Gastrocnemius medialis (tissue), 4 donors: ENCODE results near the gene C1QTNF6. TPM values are rescaled to one million over a fixed set of nuclear protein-coding genes. Genes with fewer than 3 reads are reported as not detected.

Source experiments
- ATAC-seq, 2 donors: fragments of 150-250 bp; one replicate each; pipeline ENCODE4 v1.9.1; 2016
- DNase-seq, 2 donors: peaks; one replicate each; pipeline ENCODE4 v3.0.0-alpha.2; 2019
- H3K27ac ChIP-seq, 4 donors: fragments of 200-600 bp; sonication (generic); 1 replicate in 1 of 4; 2 replicates in 3 of 4; pipeline ENCODE4 v1.5.1; 2016 to 2018; ENCODE audit warnings: mild to moderate bottlenecking in 2 of 4, moderate library complexity in 1 of 4
- H3K27me3 ChIP-seq, 3 donors: fragments of 200-600 bp; sonication (generic) in 2 of 3; 1 replicate in 1 of 3; 2 replicates in 2 of 3; pipeline versions ENCODE4 v1.5.1 to v1.6.0; 2016 to 2019; ENCODE audit warnings: mild to moderate bottlenecking in 1 of 3, moderate library complexity in 1 of 3
- H3K36me3 ChIP-seq, 2 donors: fragments of 200-600 bp; sonication (generic) in 1 of 2; one replicate each; pipeline ENCODE4 v1.5.1; 2017 to 2018
- H3K4me1 ChIP-seq, 2 donors: fragments of 200-600 bp; sonication (generic) in 1 of 2; one replicate each; pipeline ENCODE4 v1.5.1; 2016 to 2017; ENCODE audit warnings: mild to moderate bottlenecking in 2 of 2
- H3K4me3 ChIP-seq, 4 donors: fragments of 200-600 bp; sonication (generic) in 3 of 4; 1 replicate in 1 of 4; 2 replicates in 3 of 4; pipeline ENCODE4 v1.5.1; 2016 to 2019; ENCODE audit warnings: mild to moderate bottlenecking in 2 of 4
- H3K9me3 ChIP-seq, 3 donors: fragments of 200-600 bp; sonication (generic) in 2 of 3; 1 replicate in 1 of 3; 2 replicates in 2 of 3; pipeline ENCODE4 v1.5.1; 2016 to 2019
- POLR2A ChIP-seq, 2 donors: fragments of 450-650 bp; IDR thresholded peaks; one replicate each; pipeline ENCODE4 v1.6.1; 2017; ENCODE audit warnings: antibody characterized with exemption in 2 of 2, mild to moderate bottlenecking in 2 of 2, moderate library complexity in 2 of 2
- in situ Hi-C, 4 donors: fragments of 200-750 bp; cut with MboI; loops; one replicate each; pipeline versions ENCODE4 v1.15.0 to v1.8.0; 2017; ENCODE audit warnings: low sequenced_read_pairs in 4 of 4
- intact Hi-C: fragments of 100-400 bp; cut with DNase I; formaldehyde crosslinking; loops from one replicate; pipeline ENCODE4 v1.15.1; 2023; ENCODE audit warnings: low total_unique reads
- total RNA-seq, 4 donors: library from RNA; depleted of rRNA; stranded (reverse); fragments of >200 nt; gene quantifications; one replicate each; pipeline versions ENCODE4 v1.1.0 to v1.2.3, GENCODE V29; 2016
- TF ChIP-seq, protein P1 (sequence below), 5 experiments: fragments of 450-650 bp in 3 of 5; fragments of 200-600 bp in 2 of 5; sonication (generic) in 2 of 5; IDR thresholded peaks in 4 of 5; conservative IDR thresholded peaks in 1 of 5; 1 replicate in 4 of 5; 2 replicates in 1 of 5; pipeline ENCODE4 v1.5.1; 2016 to 2019; ENCODE audit warnings: antibody characterized with exemption in 5 of 5, mild to moderate bottlenecking in 3 of 5, moderate library complexity in 3 of 5

The C1QTNF6 gene
- total RNA-seq, 4 donors from 2014 or later: 0.46 to 1.00 (median 0.84) TPM

DNA sequence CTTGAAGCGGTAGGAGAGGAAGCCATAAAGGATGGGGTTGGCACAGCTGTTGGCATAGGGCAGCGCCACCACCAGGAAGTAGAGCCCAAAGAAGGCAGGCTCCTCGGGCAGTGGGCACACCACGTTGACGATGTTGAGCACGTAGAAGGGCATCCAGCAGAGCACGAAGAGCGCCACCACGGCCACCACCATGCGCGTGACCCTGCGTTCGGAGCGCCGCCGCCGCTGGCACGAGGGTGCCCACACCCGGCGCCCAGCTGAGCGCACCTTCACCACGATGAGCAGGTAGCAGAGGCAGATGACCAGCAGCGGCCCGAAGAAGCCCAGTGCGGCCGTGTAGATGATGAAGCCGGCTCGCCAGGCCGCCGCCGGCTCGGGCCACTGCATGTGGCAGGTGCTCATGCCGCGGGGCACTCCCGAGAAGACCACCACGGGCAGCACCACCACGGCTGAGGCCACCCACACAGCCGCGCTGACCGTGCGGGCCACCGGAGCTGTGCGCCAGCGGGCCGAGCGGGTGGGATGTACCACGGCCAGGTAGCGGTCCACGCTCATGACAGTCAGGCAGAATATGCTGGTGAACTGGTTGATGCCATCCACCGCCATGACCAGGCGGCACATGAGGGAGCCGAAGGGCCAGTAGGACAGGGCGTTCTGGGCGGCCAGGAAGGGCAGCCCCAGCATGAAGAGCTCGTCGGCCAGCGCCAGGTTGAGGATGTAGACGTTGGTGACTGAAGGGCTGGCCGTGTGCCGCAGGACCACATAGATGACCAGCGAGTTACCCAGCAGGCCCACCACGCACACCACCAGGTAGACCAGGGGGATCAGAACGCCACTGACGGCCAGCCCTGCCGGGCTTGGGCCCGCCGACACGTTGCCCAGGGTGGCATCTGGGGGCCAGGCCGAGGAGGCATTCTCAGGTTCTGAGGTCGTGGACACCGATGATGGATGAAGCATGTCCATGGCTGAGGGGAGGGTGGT is 19.1 kb upstream of the C1QTNF6 start:
- no peak overlapping the region for H3K4me3 ChIP-seq
- intact Hi-C loops: no loop called here
- H3K27ac ChIP-seq: no peak overlapping the region
- no peaks in the 10 kb centered on the region for H3K9me3 ChIP-seq
- in situ Hi-C loops: loop anchor here in 1 of 4 donors (25.0 kb wide), 1 partner anchor 120 kb away; no protein-coding TSS in a partner anchor
- DNase-seq (no peak), ATAC-seq (no peak)
- no peaks in the 10 kb centered on the region for H3K36me3 ChIP-seq
- H3K27me3 ChIP-seq: peaks cover 0 to 5% (median 3%) of the 10 kb centered on the region in 3 donors
- no peak for TF ChIP-seq POLR2A (IDR thresholded peaks at IDR 0.05)
- TF ChIP-seq, protein P1, sequence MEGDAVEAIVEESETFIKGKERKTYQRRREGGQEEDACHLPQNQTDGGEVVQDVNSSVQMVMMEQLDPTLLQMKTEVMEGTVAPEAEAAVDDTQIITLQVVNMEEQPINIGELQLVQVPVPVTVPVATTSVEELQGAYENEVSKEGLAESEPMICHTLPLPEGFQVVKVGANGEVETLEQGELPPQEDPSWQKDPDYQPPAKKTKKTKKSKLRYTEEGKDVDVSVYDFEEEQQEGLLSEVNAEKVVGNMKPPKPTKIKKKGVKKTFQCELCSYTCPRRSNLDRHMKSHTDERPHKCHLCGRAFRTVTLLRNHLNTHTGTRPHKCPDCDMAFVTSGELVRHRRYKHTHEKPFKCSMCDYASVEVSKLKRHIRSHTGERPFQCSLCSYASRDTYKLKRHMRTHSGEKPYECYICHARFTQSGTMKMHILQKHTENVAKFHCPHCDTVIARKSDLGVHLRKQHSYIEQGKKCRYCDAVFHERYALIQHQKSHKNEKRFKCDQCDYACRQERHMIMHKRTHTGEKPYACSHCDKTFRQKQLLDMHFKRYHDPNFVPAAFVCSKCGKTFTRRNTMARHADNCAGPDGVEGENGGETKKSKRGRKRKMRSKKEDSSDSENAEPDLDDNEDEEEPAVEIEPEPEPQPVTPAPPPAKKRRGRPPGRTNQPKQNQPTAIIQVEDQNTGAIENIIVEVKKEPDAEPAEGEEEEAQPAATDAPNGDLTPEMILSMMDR (IDR thresholded peaks at IDR 0.05 in 4 of 5, conservative IDR thresholded peaks at IDR 0.05 in 1 of 5): no peak
- H3K4me1 ChIP-seq: no peaks in the 10 kb centered on the region

DNA sequence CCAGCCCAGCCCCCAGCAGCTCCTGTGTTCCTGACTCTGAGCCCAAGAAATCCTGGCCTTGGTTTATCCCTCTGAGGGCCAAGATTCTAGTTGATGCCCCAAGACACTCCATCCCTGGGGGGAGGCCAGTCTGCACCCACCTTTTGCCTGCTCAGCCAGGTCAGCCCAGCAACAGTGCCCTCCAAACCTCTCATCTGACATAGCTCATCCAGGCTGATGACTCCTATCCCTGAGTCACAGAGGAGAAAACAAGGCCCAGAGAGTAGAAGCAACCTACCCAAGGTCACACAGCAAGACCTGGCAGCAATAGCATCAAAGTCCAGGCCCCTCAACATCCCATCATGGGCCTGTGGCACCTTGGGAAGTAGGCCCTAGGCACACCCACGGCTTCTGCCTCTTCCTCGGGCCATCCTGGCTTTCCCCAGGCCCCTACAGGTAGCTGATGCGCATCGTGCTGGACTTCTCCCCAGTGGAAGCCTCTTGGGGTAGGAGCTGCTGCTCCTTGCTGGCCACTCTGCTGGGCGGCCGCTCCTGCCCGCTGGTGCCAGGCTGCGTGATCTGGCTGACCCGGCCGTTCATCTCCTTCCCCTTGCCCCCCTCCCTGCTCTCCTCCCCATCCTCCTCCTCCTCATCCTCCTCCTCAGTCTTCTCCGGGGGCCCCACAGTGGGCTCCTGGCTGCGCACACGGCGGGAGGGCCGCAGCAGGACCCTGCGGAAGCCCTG is 18.2 kb upstream of the C1QTNF6 start:
- H3K9me3 ChIP-seq: no peaks in the 10 kb centered on the region
- H3K4me3 ChIP-seq: no peak overlapping the region
- no peaks in the 10 kb centered on the region for H3K36me3 ChIP-seq
- no peaks in the 10 kb centered on the region for H3K4me1 ChIP-seq
- DNase-seq: no peak
- no peak for TF ChIP-seq POLR2A (IDR thresholded peaks at IDR 0.05)
- TF ChIP-seq, protein P1 (IDR thresholded peaks at IDR 0.05 in 4 of 5, conservative IDR thresholded peaks at IDR 0.05 in 1 of 5): no peak
- H3K27me3 ChIP-seq: peaks cover 0 to 4% (median 2%) of the 10 kb centered on the region in 3 donors
- in situ Hi-C loops (loop anchor here in 1 of 4 donors (25.0 kb wide), 1 partner anchor 119 kb away; no protein-coding TSS in a partner anchor), intact Hi-C loops (no loop called here)
- H3K27ac ChIP-seq: no peak overlapping the region
- ATAC-seq: no peak

DNA sequence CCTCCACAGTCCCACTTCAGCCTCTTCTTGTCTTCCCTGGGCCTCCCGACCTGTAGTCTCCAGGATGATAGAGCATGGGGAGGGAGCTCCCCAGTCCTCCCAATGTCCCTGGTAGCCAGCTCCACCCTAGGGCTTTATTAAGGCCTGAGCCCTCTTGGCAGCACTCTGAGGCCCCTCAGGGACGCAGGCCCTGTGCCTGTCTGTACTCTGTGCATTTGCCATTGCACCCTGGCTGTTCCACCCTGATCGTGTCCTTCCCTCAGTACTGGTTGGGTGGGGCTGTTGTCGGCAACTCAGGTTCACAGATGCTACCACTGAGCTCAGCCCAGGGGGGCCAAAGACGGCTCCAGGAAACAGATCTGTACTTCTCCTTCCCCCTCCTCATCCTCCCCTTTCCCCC is 17.0 kb upstream of the C1QTNF6 start:
- no peak overlapping the region for H3K4me3 ChIP-seq
- DNase-seq (no peak), ATAC-seq (no peak)
- H3K27ac ChIP-seq: no peak overlapping the region
- intact Hi-C loops (no loop called here), in situ Hi-C loops (loop anchor here in 1 of 4 donors (25.0 kb wide), 1 partner anchor 118 kb away; no protein-coding TSS in a partner anchor)
- no peaks in the 10 kb centered on the region for H3K27me3 ChIP-seq
- H3K4me1 ChIP-seq: no peaks in the 10 kb centered on the region
- no peaks in the 10 kb centered on the region for H3K9me3 ChIP-seq
- no peak for TF ChIP-seq POLR2A (IDR thresholded peaks at IDR 0.05)
- TF ChIP-seq, protein P1 (IDR thresholded peaks at IDR 0.05 in 4 of 5, conservative IDR thresholded peaks at IDR 0.05 in 1 of 5): no peak
- no peaks in the 10 kb centered on the region for H3K36me3 ChIP-seq

DNA sequence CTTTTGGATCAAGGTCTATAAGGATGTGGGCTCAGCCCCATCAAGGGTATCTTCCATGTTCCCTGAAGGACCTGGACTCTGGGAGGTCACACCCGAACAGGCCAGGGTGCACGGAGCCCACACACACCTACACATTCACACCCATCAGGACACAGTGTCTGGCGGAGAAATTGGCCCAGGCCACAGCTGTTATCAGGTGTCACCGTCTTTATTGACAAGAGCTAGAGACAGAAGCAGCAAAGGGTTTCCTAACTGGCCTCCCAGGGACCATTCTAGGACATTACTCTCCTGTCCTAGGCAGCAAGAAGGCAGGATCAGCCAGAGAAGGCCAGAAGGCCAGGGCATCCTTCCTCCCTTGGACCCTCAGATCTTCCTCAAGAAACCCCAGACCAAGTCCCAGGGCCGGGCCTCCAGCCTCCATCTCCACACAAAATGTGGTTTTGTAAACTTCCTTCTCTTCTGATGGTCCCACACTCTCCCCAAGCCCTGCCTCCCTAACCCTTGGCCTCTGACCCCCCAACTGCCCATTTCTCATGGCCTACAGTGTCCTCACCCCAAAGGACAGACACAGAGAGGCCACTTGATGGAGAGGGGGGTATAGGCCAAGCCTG is 16.1 kb upstream of the C1QTNF6 start:
- H3K36me3 ChIP-seq: no peaks in the 10 kb centered on the region
- H3K9me3 ChIP-seq: no peaks in the 10 kb centered on the region
- DNase-seq: no peak
- H3K4me1 ChIP-seq: peaks cover 3 to 5% of the 10 kb centered on the region in 2 donors
- intact Hi-C loops (no loop called here), in situ Hi-C loops (loop anchor here in 2 of 4 donors (5.0 to 25.0 kb wide), 2 partner anchors 42 to 117 kb away; no protein-coding TSS in a partner anchor)
- no peak for ATAC-seq
- H3K4me3 ChIP-seq: no peak overlapping the region
- H3K27me3 ChIP-seq: no peaks in the 10 kb centered on the region
- TF ChIP-seq, protein P1 (IDR thresholded peaks at IDR 0.05 in 4 of 5, conservative IDR thresholded peaks at IDR 0.05 in 1 of 5): no peak
- TF ChIP-seq POLR2A (IDR thresholded peaks at IDR 0.05): no peak
- H3K27ac ChIP-seq: no peak overlapping the region
